Endothelial cell of umbilical vein (primary cell): ENCODE measurements around the gene METTL6.

Experiments
- CTCF ChIP-seq, 2 donors: IDR thresholded peaks; 1 replicate in 1 of 2; 2 replicates in 1 of 2; pipeline ENCODE4 v1.5.1; 2011; ENCODE audit warnings: low read length in 2 of 2, mild to moderate bottlenecking in 2 of 2, moderate library complexity in 2 of 2, control low read depth in 1 of 2, inconsistent platforms in 1 of 2, low read depth in 1 of 2; ENCODE audit not compliant: insufficient read depth in 1 of 2; ENCODE audit errors: extremely low read depth in 1 of 2
- EZH2 ChIP-seq: IDR thresholded peaks from 2 replicates; pipeline ENCODE4 v1.6.1; 2012; ENCODE audit warnings: borderline replicate concordance, low read depth, mild to moderate bottlenecking, moderate library complexity, low read length, inconsistent platforms; ENCODE audit not compliant: severe bottlenecking
- POLR2A ChIP-seq: IDR thresholded peaks from 2 replicates; pipeline ENCODE4 v1.6.1; 2012; ENCODE audit warnings: low read depth, mild to moderate bottlenecking, control low read depth, low read length
- POLR2AphosphoS5 ChIP-seq: IDR thresholded peaks from 2 replicates; pipeline ENCODE4 v1.6.1; 2012; ENCODE audit warnings: low read depth, mild to moderate bottlenecking, control low read depth, low read length, moderate library complexity; ENCODE audit not compliant: insufficient read depth

GRCh38 chr3:15456321-15456720, 29.0 kb upstream of the METTL6 start:
- TF ChIP-seq CTCF (IDR thresholded peaks at IDR 0.05; ENCODE audit: extremely low read depth in 1 of 2, insufficient read depth in 1 of 2, low read depth in 1 of 2, low read length in 2 of 2): no peak
- TF ChIP-seq POLR2AphosphoS5: no peak
- no peak for TF ChIP-seq POLR2A
- no peak for TF ChIP-seq EZH2
